Measurements from ENCODE around the gene PHKA1.
"Not testable (repeated sequence)": the region's sequence is repeated elsewhere in the genome, so short reads cannot be mapped to it uniquely, and the experiment has no call there.

The PHKA1 gene

DNA sequence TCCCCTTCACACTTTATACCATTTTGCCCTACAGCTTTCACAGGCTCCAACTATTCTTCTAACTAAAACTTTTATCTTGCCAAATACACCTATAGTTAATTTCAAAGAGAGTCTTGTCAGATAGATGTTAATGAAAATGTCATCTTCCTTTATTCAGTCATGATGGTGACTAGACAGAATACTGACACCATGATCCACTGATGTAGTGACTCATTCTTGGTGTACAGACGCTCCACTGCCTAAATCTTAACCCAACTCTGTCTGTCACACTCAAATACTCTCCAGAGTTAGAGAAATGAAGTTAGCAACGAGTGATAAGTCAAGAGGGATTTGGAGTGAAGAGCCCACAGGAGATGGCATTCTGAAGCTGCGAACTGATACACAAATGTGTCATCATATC is 109.4 kb downstream of the PHKA1 start:
- Histone ChIP-seq H3K36me3 (replicated peaks; ENCODE audit: insufficient read depth, low read length) (no peaks in the 10 kb centered on the region), H3K79me2 (ENCODE audit: low read length) (no peaks in the 10 kb centered on the region), H2AFZ (ENCODE audit: low read length) (no peak overlapping the region), H3K9ac (ENCODE audit: low read length) (no peak overlapping the region), H3K4me1 (ENCODE audit: low read length) (no peaks in the 10 kb centered on the region), H3F3A (ENCODE audit: insufficient read depth, low read length) (no peaks in the 10 kb centered on the region), H3K9me3 (replicated peaks; ENCODE audit: insufficient read depth, low read length) (no peaks in the 10 kb centered on the region), H3K27ac (ENCODE audit: low read length) (no peak overlapping the region), H3K4me3 (ENCODE audit: low read length) (no peak overlapping the region), H4K20me1 (ENCODE audit: insufficient read depth, low read length) (no peaks in the 10 kb centered on the region), H3K27me3 (replicated peaks; ENCODE audit: insufficient read depth, low read length) (no peaks in the 10 kb centered on the region), H3K4me2 (ENCODE audit: low read depth, low read length) (peak overlapping the region; percentile 41; the same call in 1 of the 2 replicates), H3K9me2 (replicated peaks; ENCODE audit: insufficient read depth, low read length) (no peaks in the 10 kb centered on the region)
- no peak for DNase-seq
- TF ChIP-seq EZH2 (optimal IDR thresholded peaks at IDR 0.05; ENCODE audit: low read depth, low read length) = no peak
- TF ChIP-seq EZH2phosphoT487 (IDR thresholded peaks at IDR 0.05; ENCODE audit: low read length) = no peak
- TF ChIP-seq, protein P1, sequence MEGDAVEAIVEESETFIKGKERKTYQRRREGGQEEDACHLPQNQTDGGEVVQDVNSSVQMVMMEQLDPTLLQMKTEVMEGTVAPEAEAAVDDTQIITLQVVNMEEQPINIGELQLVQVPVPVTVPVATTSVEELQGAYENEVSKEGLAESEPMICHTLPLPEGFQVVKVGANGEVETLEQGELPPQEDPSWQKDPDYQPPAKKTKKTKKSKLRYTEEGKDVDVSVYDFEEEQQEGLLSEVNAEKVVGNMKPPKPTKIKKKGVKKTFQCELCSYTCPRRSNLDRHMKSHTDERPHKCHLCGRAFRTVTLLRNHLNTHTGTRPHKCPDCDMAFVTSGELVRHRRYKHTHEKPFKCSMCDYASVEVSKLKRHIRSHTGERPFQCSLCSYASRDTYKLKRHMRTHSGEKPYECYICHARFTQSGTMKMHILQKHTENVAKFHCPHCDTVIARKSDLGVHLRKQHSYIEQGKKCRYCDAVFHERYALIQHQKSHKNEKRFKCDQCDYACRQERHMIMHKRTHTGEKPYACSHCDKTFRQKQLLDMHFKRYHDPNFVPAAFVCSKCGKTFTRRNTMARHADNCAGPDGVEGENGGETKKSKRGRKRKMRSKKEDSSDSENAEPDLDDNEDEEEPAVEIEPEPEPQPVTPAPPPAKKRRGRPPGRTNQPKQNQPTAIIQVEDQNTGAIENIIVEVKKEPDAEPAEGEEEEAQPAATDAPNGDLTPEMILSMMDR (IDR thresholded peaks at IDR 0.05; ENCODE audit: low read length) = no peak

- DNase-seq = peak; percentile 41
- H3K27me3 ChIP-seq (replicated peaks; ENCODE audit: insufficient read depth, low read length) = no peaks in the 10 kb centered on the region
- no peaks in the 10 kb centered on the region for H3F3A ChIP-seq (ENCODE audit: insufficient read depth, low read length)
- TF ChIP-seq EZH2phosphoT487 (IDR thresholded peaks at IDR 0.05; ENCODE audit: low read length) (no peak), EZH2 (optimal IDR thresholded peaks at IDR 0.05; ENCODE audit: low read depth, low read length) (no peak)
- TF ChIP-seq, protein P1 (IDR thresholded peaks at IDR 0.05; ENCODE audit: low read length) = no peak
- H3K4me3 ChIP-seq (ENCODE audit: low read length) = no peak overlapping the region
- no peaks in the 10 kb centered on the region for H3K79me2 ChIP-seq (ENCODE audit: low read length)
- no peaks in the 10 kb centered on the region for H3K36me3 ChIP-seq (replicated peaks; ENCODE audit: insufficient read depth, low read length)
- no peak overlapping the region for H3K9ac ChIP-seq (ENCODE audit: low read length)
- no peaks in the 10 kb centered on the region for H3K9me2 ChIP-seq (replicated peaks; ENCODE audit: insufficient read depth, low read length)
- no peak overlapping the region for H2AFZ ChIP-seq (ENCODE audit: low read length)
- peak overlapping the region; percentile 41; the same call in 1 of the 2 replicates for H3K4me2 ChIP-seq (ENCODE audit: low read depth, low read length)
- H3K27ac ChIP-seq (ENCODE audit: low read length) = no peak overlapping the region
- no peaks in the 10 kb centered on the region for H3K4me1 ChIP-seq (ENCODE audit: low read length)
- no peaks in the 10 kb centered on the region for H4K20me1 ChIP-seq (ENCODE audit: insufficient read depth, low read length)
- H3K9me3 ChIP-seq (replicated peaks; ENCODE audit: insufficient read depth, low read length) = no peaks in the 10 kb centered on the region
Measured at GRCh38 chrX:72604112-72604511, 110.0 kb downstream of the PHKA1 start.

DNA sequence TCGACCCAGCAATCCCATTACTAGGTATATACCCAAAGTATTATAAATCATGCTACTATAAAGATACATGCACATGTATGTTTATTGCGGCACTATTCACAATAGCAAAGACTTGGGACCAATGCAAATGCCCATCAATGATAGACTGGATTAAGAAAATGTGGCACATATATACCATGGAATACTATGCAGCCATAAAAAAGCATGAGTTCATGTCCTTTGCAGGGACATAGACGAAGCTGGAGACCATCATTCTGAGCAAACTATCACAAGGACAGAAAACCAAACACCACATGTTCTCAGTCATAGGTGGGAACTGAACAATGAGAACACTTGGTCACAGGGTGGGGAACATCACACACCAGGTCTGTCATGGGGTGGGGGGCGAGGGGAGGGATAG is 123.1 kb downstream of the PHKA1 start:
- not testable (repeated sequence) for H4K20me1 ChIP-seq (ENCODE audit: insufficient read depth, low read length); H3K9me2 ChIP-seq (replicated peaks; ENCODE audit: insufficient read depth, low read length); H3K9me3 ChIP-seq (replicated peaks; ENCODE audit: insufficient read depth, low read length); H3F3A ChIP-seq (ENCODE audit: insufficient read depth, low read length); H3K4me1 ChIP-seq (ENCODE audit: low read length); H3K9ac ChIP-seq (ENCODE audit: low read length); H3K4me3 ChIP-seq (ENCODE audit: low read length); H3K4me2 ChIP-seq (ENCODE audit: low read depth, low read length); H3K79me2 ChIP-seq (ENCODE audit: low read length); H2AFZ ChIP-seq (ENCODE audit: low read length); H3K36me3 ChIP-seq (replicated peaks; ENCODE audit: insufficient read depth, low read length); H3K27me3 ChIP-seq (replicated peaks; ENCODE audit: insufficient read depth, low read length); DNase-seq; H3K27ac ChIP-seq (ENCODE audit: low read length)

GRCh38 chrX:72584163-72584562 is 129.9 kb downstream of the PHKA1 start:
- no peak for DNase-seq
- H3K27me3 ChIP-seq (replicated peaks; ENCODE audit: insufficient read depth, low read length) = no peaks in the 10 kb centered on the region

More at GRCh38 chrX:72584163-72584562, 129.9 kb downstream of the PHKA1 start:
- Histone ChIP-seq H3K9me3 (replicated peaks; ENCODE audit: insufficient read depth, low read length) (no peaks in the 10 kb centered on the region), H3K4me3 (ENCODE audit: low read length) (no peak overlapping the region), H3K4me2 (ENCODE audit: low read depth, low read length) (no peak overlapping the region), H3K79me2 (ENCODE audit: low read length) (no peaks in the 10 kb centered on the region), H3F3A (ENCODE audit: insufficient read depth, low read length) (no peaks in the 10 kb centered on the region), H3K27ac (ENCODE audit: low read length) (no peak overlapping the region), H3K9me2 (replicated peaks; ENCODE audit: insufficient read depth, low read length) (no peaks in the 10 kb centered on the region), H3K4me1 (ENCODE audit: low read length) (no peaks in the 10 kb centered on the region), H2AFZ (ENCODE audit: low read length) (no peak overlapping the region), H3K9ac (ENCODE audit: low read length) (no peak overlapping the region), H3K36me3 (replicated peaks; ENCODE audit: insufficient read depth, low read length) (no peaks in the 10 kb centered on the region), H4K20me1 (ENCODE audit: insufficient read depth, low read length) (no peaks in the 10 kb centered on the region)
- TF ChIP-seq, protein P1 (IDR thresholded peaks at IDR 0.05; ENCODE audit: low read length) = no peak
- TF ChIP-seq EZH2phosphoT487 (IDR thresholded peaks at IDR 0.05; ENCODE audit: low read length) = no peak
